Keratinocyte (primary cell): Measurements from ENCODE around the gene OR2T10.
"Not testable (repeated sequence)": the region's sequence is repeated elsewhere in the genome, so short reads cannot be mapped to it uniquely, and the experiment has no call there.

Experiments used
- EZH2 ChIP-seq: IDR thresholded peaks from one replicate; pipeline ENCODE4 v1.6.1; 2012; ENCODE audit warnings: inconsistent platforms, mild to moderate bottlenecking, low read length, moderate library complexity
- TF ChIP-seq, protein P1 (sequence below), 3 experiments: IDR thresholded peaks in 1 of 3; conservative IDR thresholded peaks in 1 of 3; optimal IDR thresholded peaks in 1 of 3; 2 replicates in 2 of 3; 3 replicates in 1 of 3; pipeline versions ENCODE3 to v1.5.1; 2011; ENCODE audit warnings: low read length in 3 of 3, mild to moderate bottlenecking in 3 of 3, moderate library complexity in 2 of 3, control low read depth in 1 of 3, inconsistent platforms in 1 of 3; ENCODE audit not compliant: insufficient read depth in 2 of 3; ENCODE audit errors: extremely low read depth in 1 of 3

DNA sequence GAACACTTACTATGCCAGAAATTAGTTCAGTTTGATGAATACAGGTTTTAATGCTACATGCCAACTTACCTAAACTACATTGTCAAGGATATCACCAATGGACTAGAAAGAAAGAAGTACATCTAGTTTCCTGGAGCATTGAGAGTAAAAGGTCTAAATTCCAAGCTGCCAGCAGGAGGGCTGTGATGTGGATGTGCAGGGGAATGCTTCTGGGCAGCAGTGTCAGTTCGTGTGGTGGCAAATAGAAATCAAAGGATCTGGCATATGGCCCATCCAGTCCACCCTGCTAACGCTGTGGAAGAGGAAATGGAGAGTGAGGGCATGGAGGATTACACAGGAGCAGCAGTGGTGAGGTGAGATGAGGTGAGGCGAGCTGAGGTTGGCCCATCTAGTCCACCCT, 47.7 kb upstream of the OR2T10 start, which contains the start of gene OR2T35:
- TF ChIP-seq, protein P1, sequence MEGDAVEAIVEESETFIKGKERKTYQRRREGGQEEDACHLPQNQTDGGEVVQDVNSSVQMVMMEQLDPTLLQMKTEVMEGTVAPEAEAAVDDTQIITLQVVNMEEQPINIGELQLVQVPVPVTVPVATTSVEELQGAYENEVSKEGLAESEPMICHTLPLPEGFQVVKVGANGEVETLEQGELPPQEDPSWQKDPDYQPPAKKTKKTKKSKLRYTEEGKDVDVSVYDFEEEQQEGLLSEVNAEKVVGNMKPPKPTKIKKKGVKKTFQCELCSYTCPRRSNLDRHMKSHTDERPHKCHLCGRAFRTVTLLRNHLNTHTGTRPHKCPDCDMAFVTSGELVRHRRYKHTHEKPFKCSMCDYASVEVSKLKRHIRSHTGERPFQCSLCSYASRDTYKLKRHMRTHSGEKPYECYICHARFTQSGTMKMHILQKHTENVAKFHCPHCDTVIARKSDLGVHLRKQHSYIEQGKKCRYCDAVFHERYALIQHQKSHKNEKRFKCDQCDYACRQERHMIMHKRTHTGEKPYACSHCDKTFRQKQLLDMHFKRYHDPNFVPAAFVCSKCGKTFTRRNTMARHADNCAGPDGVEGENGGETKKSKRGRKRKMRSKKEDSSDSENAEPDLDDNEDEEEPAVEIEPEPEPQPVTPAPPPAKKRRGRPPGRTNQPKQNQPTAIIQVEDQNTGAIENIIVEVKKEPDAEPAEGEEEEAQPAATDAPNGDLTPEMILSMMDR (optimal IDR thresholded peaks at IDR 0.05 in 1 of 3, IDR thresholded peaks at IDR 0.05 in 1 of 3, conservative IDR thresholded peaks at IDR 0.05 in 1 of 3; ENCODE audit: extremely low read depth in 1 of 3, insufficient read depth in 2 of 3, low read length in 3 of 3), result not testable (repeated sequence)
- TF ChIP-seq EZH2, result not testable (repeated sequence)
